Small intestine (tissue), 7 donors: ENCODE results near the gene SLC25A22. TPM values are rescaled to one million over a fixed set of nuclear protein-coding genes. Genes with fewer than 3 reads are reported as not detected.

Experiments
- DNase-seq, 2 donors: peaks; one replicate each; pipeline versions ENCODE4 v3.0.0 to v3.0.0-alpha.2; 2013
- FAIRE-seq: peaks from 2 replicates; lab custom pipeline; 2012; peaks lifted over from hg19 to GRCh38; lab: Jason Lieb, UNC
- H3K27ac ChIP-seq, 3 donors: one replicate each; pipeline ENCODE4 v1.5.1; 2013; ENCODE audit warnings: low read length in 2 of 3, mild to moderate bottlenecking in 2 of 3, control low read depth in 1 of 3, inconsistent platforms in 1 of 3, low read depth in 1 of 3, moderate library complexity in 1 of 3
- H3K27me3 ChIP-seq, 3 donors: one replicate each; pipeline ENCODE4 v1.6.1; 2013; ENCODE audit warnings: low read length in 3 of 3, inconsistent platforms in 1 of 3; ENCODE audit not compliant: control insufficient read depth in 3 of 3, insufficient read depth in 3 of 3
- H3K36me3 ChIP-seq, 3 donors: one replicate each; pipeline ENCODE4 v1.6.1; 2013; ENCODE audit warnings: low read length in 3 of 3, inconsistent platforms in 1 of 3, low read depth in 1 of 3, mild to moderate bottlenecking in 1 of 3, moderate library complexity in 1 of 3; ENCODE audit not compliant: control insufficient read depth in 3 of 3, insufficient read depth in 2 of 3
- H3K4me1 ChIP-seq, 3 donors: one replicate each; pipeline ENCODE4 v1.6.1; 2013; ENCODE audit warnings: low read length in 2 of 3, inconsistent platforms in 1 of 3, low read depth in 1 of 3, mild to moderate bottlenecking in 1 of 3, moderate library complexity in 1 of 3; ENCODE audit not compliant: control insufficient read depth in 3 of 3, insufficient read depth in 2 of 3
- H3K4me3 ChIP-seq, 3 donors: one replicate each; pipeline ENCODE4 v1.5.1; 2013; ENCODE audit warnings: low read length in 3 of 3, control low read depth in 1 of 3, inconsistent platforms in 1 of 3, low read depth in 1 of 3, mild to moderate bottlenecking in 1 of 3, moderate library complexity in 1 of 3
- H3K9me3 ChIP-seq, 2 donors: one replicate each; pipeline ENCODE4 v1.6.1; 2013; ENCODE audit warnings: low read depth in 1 of 2, low read length in 1 of 2; ENCODE audit not compliant: control insufficient read depth in 2 of 2, insufficient read depth in 1 of 2
- WGBS, 3 donors: extraction: QIAGEN DNeasy Blood & Tissue Kit; methylation state at CpG; one replicate each; pipeline ENCODE4 v1.1.7; 2013; 5-methylcytosine and 5-hydroxymethylcytosine counted together
- polyA plus RNA-seq, 4 donors: library from polyadenylated mRNA; stranded (reverse) in 3 of 4; unstranded in 1 of 4; fragments of 200-250 nt in 3 of 4; fragments of 120-200 nt in 1 of 4; gene quantifications; one replicate each; pipeline versions ENCODE4 v1.2.1 to v1.2.3, GENCODE V29; 2013
- donor health status: healthy with polysubstance abuse.
- donor health status: control.
- donor health status: control.
- donor health status: Bipolar disorder and iron deficiency.
- donor health status: healthy.

Gene SLC25A22
- polyA plus RNA-seq, 4 donors = 10.5 to 21.9 (median 10.8) TPM

DNA sequence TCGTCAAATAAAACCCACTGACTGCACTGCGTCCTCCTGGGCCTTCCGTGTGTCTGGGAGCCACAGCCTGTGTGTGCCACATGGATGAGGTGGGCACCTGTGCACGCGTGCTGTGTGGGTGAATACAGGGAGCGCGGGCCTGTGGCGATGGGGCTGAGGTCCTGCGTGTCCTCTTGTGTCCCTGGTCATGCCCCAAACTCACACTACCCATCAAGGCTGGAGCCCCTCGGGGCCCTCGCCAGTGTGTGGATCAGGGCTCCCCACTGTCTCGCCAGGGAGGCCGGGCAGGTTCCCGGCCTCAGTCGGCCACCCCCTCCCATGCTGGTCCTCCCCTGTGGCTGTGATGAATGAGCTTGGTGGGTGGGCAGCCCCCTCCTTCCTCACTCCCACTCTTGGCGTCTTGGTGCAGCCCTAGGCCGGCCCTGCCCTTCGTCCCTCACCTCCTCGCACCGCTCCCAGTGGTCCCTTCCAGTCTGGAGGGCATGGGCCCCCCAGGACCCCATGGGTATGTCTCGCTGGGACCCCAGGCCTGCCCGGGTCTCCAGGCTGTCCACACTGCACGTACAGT is 34.0 kb upstream of the SLC25A22 start:
- peak overlapping the region; percentile 49 to 75 (median 51) for H3K4me3 ChIP-seq
- FAIRE-seq (no peak), DNase-seq (no peak)
- peaks cover 0 to 15% (median 0%) of the 10 kb centered on the region in 3 donors for H3K27me3 ChIP-seq
- WGBS, 3 donors = 72 to 83% (median 73%) methylated on average over 17 to 23 of the region's 23 CpGs
- peak overlapping the region in 2 of 3 donors; percentile 50 to 65 for H3K27ac ChIP-seq
- H3K9me3 ChIP-seq = no peaks in the 10 kb centered on the region
- H3K36me3 ChIP-seq = peaks cover 0 to 24% (median 3%) of the 10 kb centered on the region in 3 donors
- H3K4me1 ChIP-seq = peaks cover 6 to 71% (median 12%) of the 10 kb centered on the region in 3 donors

DNA sequence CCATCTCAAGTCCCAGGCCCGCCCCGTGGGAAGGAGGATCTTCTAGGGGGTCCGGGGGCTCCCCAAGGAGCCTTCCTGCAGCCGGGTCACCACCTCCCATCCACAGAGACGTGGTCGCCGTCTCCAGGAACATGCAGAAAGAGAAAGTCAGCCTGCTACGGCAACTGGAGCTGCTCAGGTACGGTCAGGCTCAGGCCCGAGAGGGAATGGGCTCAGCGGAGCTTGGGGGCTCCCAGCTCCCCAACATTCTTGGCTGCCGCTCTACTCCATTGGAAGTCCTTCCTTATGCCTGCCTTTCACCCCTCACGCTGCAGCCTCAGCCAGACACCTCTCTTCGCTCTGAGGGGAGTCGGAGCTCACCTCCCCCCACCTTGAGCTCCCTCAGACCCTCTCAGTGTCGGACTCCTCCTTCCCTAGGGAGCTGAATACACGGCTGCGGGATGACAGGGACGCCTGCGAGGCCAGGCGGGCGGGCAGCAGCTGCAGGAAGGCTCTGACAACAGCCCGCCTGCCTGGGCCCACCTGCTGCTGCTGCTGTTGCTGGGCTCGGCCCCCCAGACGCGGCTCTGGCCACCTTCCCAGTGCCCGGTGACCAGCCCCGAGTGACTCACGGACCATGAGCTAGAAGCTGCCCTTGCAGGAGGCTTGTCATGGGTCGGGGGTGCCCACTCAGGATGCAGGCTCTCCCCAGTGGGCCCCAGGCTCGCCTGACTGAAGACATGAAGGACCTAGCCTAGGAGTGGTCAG is 33.2 kb upstream of the SLC25A22 start:
- Histone ChIP-seq H3K4me3 (peak overlapping the region in 1 of 3 donors; percentile 39), H3K27me3 (peaks cover 0 to 15% (median 0%) of the 10 kb centered on the region in 3 donors), H3K27ac (no peak overlapping the region), H3K36me3 (peaks cover 0 to 17% (median 0%) of the 10 kb centered on the region in 3 donors), H3K4me1 (peaks cover 6 to 70% (median 12%) of the 10 kb centered on the region in 3 donors), H3K9me3 (no peaks in the 10 kb centered on the region)
- no peak for DNase-seq
- WGBS, 3 donors = 60 to 64% (median 62%) methylated on average over 26 to 31 of the region's 31 CpGs
- no peak for FAIRE-seq

DNA sequence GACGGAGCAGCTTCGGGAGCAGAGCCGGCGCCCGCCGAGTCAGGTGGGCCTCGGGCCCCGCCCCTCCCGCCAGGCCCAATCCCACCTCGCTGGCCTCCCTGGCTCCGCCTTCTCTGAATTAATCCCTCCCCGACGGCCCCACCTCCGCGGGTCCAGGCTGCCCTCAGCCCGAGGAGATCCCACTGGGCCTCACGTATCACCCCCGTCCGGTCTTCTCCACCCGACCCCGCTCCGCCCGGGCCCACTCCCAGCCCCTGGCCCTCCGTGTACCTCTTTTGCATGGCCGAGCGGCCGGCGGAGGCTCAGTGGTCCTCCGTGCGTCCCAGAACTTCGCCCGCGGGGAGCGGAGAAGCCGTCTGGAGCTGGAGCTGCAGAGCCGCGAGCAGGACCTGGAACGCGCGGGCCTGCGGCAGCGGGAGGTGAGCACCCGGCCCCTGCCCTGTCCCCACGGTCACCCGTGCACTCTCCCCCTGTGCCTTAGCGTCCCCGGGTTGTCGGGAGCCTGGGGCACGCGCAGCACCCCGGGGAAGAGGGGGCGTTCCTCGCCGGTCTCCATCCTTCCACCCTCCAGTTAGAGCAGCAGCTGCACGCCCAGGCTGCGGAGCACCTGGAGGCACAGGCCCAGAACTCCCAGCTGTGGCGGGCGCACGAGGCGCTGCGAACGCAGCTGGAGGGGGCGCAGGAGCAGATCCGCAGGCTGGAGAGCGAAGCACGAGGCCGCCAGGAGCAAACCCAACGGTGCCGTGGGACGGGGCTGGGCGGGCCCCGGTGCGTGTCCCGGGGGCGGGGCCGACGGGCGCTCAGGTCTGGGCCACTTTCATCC is 32.4 kb upstream of the SLC25A22 start:
- Histone ChIP-seq H3K9me3 (no peaks in the 10 kb centered on the region), H3K4me1 (peaks cover 8 to 75% (median 12%) of the 10 kb centered on the region in 3 donors), H3K27ac (no peak overlapping the region), H3K27me3 (peaks cover 0 to 15% (median 0%) of the 10 kb centered on the region in 3 donors), H3K4me3 (peak overlapping the region in 2 of 3 donors; percentile 32 to 39), H3K36me3 (peaks cover 0 to 16% (median 0%) of the 10 kb centered on the region in 3 donors)
- peak; percentile 76 to 91 for DNase-seq
- FAIRE-seq = no peak
- WGBS, 3 donors = 3 to 8% (median 3%) methylated on average over 51 to 78 of the region's 78 CpGs

DNA sequence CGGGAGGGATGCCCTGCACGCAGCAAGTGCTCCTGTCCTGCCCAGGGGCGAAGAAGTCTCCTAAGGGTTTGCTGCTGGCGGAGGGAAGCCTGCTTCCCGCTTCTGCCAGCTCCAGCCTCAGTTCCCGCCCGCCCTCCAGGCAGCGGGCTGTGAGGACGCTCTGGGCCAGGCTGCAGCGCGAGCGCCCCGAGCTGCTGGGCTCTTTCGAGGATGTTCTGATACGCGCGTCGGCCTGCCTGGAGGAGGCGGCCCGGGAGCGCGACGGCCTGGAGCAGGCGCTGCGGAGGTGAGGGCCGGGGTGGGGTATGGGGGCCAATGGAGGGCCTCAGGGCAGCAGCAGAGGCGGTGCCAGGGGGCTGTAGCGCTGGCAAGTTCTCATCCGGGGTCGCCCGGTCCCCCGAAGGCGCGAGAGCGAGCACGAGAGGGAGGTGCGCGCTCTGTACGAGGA is 31.8 kb upstream of the SLC25A22 start:
- peak overlapping the region in 2 of 3 donors; percentile 36 to 39 for H3K4me3 ChIP-seq
- peaks cover 0 to 16% (median 0%) of the 10 kb centered on the region in 3 donors for H3K36me3 ChIP-seq
- H3K9me3 ChIP-seq = no peaks in the 10 kb centered on the region
- peaks cover 8 to 77% (median 9%) of the 10 kb centered on the region in 3 donors for H3K4me1 ChIP-seq
- FAIRE-seq (no peak), DNase-seq (no peak)
- peaks cover 0 to 15% (median 0%) of the 10 kb centered on the region in 3 donors for H3K27me3 ChIP-seq
- 2 to 5% (median 4%) methylated on average over 34 to 39 of the region's 39 CpGs for WGBS, 3 donors
- H3K27ac ChIP-seq = peak overlapping the region in 1 of 3 donors; percentile 2

DNA sequence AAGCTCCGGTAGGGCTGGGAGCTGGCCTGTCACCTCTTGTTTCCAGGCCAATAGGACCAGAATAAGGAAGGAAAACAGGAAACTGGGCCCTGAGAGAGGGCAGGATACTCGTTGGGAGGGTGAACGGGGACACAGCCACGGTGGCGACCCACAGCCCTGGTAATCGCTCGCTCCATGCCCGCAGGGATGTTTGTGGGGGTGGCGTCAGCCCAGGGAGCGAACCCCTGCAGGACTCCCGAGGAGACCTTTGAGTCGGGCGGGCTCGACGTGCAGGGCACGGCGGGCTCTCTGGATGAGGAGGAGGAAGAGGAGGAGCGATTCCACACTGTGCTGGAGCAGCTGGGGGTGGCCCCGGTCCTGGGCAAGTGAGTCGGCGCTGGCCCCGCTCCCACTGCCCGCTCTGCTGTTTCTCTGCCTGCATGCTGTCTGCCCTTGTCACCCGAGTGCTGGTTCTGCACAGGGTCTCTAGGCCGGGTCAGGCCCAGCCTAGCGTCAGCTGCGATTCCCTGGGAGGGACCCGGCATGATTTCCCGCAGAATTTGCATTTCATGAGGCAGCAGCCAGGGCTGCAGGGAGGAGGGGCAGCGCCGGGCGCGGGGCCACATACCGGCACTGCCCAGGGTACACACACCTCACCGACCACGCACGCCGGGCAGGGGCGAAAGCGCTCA is 31.2 kb upstream of the SLC25A22 start:
- Histone ChIP-seq H3K27me3 (peaks cover 0 to 15% (median 0%) of the 10 kb centered on the region in 3 donors), H3K4me3 (peak overlapping the region in 2 of 3 donors; percentile 36 to 39), H3K9me3 (no peaks in the 10 kb centered on the region), H3K27ac (peak overlapping the region; percentile 17 to 98 (median 92)), H3K36me3 (peaks cover 0 to 17% (median 4%) of the 10 kb centered on the region in 3 donors), H3K4me1 (peaks cover 8 to 75% (median 9%) of the 10 kb centered on the region in 3 donors)
- 2 to 15% (median 11%) methylated on average over 36 to 40 of the region's 40 CpGs for WGBS, 3 donors
- DNase-seq (peak; percentile 54 to 76), FAIRE-seq (no peak)

DNA sequence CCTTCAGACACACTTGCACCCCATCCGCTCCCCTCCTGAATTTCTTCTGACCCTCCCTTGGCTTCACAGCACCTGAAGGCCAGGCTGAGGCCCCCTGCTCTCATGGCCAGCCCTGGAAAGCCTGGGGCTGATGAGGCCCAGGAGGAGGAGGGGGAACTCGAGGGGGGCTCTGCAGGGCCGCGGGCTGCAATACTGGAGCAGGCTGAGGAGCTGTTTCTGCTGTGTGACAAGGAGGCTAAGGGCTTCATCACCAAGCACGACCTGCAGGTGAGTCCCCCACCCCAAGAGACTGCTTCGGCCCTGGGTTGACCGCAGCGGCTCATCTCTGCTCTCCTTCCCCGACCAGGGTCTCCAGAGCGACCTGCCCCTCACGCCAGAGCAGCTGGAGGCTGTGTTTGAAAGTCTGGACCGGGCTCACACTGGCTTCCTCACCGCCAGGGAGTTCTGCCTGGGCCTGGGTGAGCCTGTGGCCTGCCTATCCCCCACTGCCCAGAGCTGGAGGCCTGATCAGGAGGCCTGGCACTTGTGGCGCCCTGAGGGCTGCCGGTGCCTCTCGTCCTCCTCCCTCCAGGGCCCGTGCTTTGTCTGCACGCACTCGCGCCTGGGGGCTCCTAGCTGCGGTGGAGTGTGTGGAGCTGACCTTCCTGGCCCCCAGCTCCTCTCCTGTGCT is 30.6 kb upstream of the SLC25A22 start:
- H3K36me3 ChIP-seq = peaks cover 2 to 23% (median 7%) of the 10 kb centered on the region in 3 donors
- H3K27ac ChIP-seq = peak overlapping the region; percentile 91 to 98 (median 92)
- FAIRE-seq = no peak
- no peak for DNase-seq
- H3K27me3 ChIP-seq = peaks cover 0 to 15% (median 0%) of the 10 kb centered on the region in 3 donors
- 59 to 74% (median 67%) methylated on average over 17 to 21 of the region's 21 CpGs for WGBS, 3 donors
- peak overlapping the region in 1 of 3 donors; percentile 6 for H3K4me3 ChIP-seq
- H3K9me3 ChIP-seq = no peaks in the 10 kb centered on the region
- H3K4me1 ChIP-seq = peaks cover 8 to 79% (median 9%) of the 10 kb centered on the region in 3 donors

DNA sequence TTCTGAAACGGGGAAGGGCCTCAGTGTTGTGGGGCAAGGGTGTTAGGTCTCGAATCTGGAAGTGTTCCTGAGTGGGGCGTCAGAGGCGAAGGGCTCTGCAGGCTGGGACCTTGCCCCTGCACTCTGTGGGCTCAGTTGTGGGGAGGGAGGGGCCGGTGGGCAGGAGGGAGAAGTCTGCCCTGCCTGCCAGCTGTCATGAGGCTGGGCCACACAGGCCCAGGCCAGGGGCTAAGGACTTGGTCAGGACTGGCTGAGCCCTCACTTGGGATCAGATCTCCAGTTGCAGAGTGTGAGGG is 29.8 kb upstream of the SLC25A22 start, which contains the start of gene CRACR2B:
Gene CRACR2B, plus strand, starts transcription at position 23 of the 296 bp plus-strand sequence. CDS start 689 bp downstream, outside the sequence.
- Histone ChIP-seq H3K27ac (peak within 1 kb of the TSS; percentile 91 to 98 (median 92)), H3K27me3 (peaks cover 0 to 15% (median 0%) of the 10 kb centered on the region in 3 donors), H3K36me3 (peaks cover 4 to 31% (median 9%) of the 10 kb centered on the region in 3 donors), H3K9me3 (no peaks in the 10 kb centered on the region), H3K4me1 (peaks cover 8 to 79% (median 9%) of the 10 kb centered on the region in 3 donors), H3K4me3 (peak within 1 kb of the TSS; percentile 53 to 75 (median 64))
- FAIRE-seq = no peak
- 8 to 46% (median 20%) methylated on average over 2 to 5 of the region's 5 CpGs for WGBS, 3 donors
- DNase-seq = peak in 1 of 2 donors; percentile 80
